GM18517 (cell line): Measurements from ENCODE around the gene EIF5B.
"Not testable (repeated sequence)": the region's sequence is repeated elsewhere in the genome, so short reads cannot be mapped to it uniquely, and the experiment has no call there.

Source experiments
- ATAC-seq: cut with Tn5 transposase; IDR thresholded peaks from one replicate; pipeline ENCODE4 v1.9.1; 2021; ENCODE audit warnings: mild to moderate bottlenecking, moderate library complexity; ENCODE audit not compliant: unreplicated experiment

The EIF5B gene, protein sequence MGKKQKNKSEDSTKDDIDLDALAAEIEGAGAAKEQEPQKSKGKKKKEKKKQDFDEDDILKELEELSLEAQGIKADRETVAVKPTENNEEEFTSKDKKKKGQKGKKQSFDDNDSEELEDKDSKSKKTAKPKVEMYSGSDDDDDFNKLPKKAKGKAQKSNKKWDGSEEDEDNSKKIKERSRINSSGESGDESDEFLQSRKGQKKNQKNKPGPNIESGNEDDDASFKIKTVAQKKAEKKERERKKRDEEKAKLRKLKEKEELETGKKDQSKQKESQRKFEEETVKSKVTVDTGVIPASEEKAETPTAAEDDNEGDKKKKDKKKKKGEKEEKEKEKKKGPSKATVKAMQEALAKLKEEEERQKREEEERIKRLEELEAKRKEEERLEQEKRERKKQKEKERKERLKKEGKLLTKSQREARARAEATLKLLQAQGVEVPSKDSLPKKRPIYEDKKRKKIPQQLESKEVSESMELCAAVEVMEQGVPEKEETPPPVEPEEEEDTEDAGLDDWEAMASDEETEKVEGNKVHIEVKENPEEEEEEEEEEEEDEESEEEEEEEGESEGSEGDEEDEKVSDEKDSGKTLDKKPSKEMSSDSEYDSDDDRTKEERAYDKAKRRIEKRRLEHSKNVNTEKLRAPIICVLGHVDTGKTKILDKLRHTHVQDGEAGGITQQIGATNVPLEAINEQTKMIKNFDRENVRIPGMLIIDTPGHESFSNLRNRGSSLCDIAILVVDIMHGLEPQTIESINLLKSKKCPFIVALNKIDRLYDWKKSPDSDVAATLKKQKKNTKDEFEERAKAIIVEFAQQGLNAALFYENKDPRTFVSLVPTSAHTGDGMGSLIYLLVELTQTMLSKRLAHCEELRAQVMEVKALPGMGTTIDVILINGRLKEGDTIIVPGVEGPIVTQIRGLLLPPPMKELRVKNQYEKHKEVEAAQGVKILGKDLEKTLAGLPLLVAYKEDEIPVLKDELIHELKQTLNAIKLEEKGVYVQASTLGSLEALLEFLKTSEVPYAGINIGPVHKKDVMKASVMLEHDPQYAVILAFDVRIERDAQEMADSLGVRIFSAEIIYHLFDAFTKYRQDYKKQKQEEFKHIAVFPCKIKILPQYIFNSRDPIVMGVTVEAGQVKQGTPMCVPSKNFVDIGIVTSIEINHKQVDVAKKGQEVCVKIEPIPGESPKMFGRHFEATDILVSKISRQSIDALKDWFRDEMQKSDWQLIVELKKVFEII

GRCh38 chr2:99337113-99338028 is at the start of gene EIF5B:
TSS of gene EIF5B (plus strand) at chr2:99337389. CDS start at chr2:99337555, 166 bp downstream.
- peak; percentile 50 for ATAC-seq

GRCh38 chr2:99297994-99298393 is 39.2 kb upstream of the EIF5B start:
- no peak for ATAC-seq

GRCh38 chr2:99299580-99299979 is 37.6 kb upstream of the EIF5B start:
- no peak for ATAC-seq

DNA sequence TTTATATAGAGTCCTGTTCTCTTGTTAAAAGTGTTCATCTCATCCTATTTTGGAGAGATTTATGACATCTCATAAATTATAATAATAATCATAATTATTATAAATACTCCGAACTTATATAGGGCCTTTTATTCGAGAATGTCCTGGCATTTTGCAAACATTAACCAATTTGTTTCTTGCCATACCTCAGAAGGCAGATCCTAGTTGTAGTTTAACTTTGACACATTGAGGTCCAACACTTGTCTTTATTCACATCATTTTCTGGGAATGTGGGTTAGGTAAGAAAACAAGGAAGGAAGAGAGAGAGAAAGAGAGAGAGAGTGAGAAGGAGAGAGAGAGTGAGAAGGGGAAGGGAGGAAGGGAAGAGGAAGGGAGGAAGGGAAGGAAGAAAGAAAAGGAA is 36.1 kb upstream of the EIF5B start, which contains the start of gene LYG1:
Gene LYG1, minus strand, starts transcription at position 101 of the 400 bp plus-strand sequence. CDS start 5,527 bp downstream, outside the sequence.
- ATAC-seq = not testable (repeated sequence)

DNA sequence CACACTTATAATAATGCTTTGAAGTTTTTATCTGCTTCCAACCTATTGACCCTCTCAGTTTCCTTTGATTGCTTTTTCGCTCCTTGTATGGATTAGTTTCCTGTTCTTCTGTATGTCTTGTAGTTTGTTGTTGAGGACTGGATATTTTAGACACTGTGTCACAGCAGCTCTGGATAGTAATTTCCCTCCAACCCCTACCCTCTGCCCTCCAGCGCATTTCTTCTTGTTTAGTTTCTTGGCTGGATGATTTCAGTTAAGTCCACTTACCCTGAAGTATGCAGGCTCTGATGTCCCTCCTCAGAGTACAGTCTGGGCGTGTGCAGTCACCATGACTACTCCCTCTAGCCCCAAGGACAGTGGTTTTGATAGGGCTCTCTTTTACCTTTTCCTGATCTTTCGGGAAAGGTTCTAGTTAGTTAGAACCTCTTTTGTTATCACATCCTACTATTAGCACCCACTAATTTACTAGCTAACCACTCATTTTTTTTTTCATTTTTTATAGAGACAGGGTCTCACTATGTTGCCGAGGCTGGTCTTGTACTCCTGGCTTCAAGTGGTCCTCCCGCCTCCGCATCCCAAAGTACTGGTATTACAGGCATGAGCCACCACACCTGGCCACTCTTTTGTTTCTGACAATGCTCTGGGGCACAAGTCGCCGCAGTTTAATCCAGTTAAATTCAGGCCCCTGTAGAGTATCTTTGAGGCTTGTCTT is 19.9 kb upstream of the EIF5B start:
- no peak for ATAC-seq

GRCh38 chr2:99317873-99318200 is 19.4 kb upstream of the EIF5B start:
- not testable (repeated sequence) for ATAC-seq

GRCh38 chr2:99325384-99325783 is 11.8 kb upstream of the EIF5B start:
- ATAC-seq = no peak

- peak; percentile 75 for ATAC-seq
Observed at GRCh38 chr2:99335911-99336803, 1.0 kb upstream of the EIF5B start, which contains the start of gene TXNDC9. TSS of gene TXNDC9 (minus strand) at chr2:99336333. CDS start at chr2:99333210, 3,123 bp downstream.

DNA sequence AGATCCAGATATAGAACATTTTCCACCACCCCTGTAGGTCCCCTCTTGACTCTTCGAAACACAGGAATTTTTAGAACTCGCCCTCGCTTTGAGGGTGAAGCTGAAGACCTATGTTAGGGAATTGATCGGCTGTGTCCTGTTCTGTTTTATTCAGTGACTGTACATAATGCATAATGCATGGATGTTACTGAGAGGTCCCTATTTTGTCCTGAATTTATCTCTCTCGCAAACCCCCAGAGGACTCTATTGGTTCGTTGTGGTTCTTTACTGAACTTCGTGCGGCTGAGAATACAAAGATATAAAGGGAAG is 431 bp upstream of the EIF5B start:
- peak; percentile 6 for ATAC-seq

- no peak for ATAC-seq
Observed at GRCh38 chr2:99338029-99338585, 918 bp downstream of the EIF5B start.

- ATAC-seq = no peak
Observed at GRCh38 chr2:99340669-99341236, 3.6 kb downstream of the EIF5B start.

DNA sequence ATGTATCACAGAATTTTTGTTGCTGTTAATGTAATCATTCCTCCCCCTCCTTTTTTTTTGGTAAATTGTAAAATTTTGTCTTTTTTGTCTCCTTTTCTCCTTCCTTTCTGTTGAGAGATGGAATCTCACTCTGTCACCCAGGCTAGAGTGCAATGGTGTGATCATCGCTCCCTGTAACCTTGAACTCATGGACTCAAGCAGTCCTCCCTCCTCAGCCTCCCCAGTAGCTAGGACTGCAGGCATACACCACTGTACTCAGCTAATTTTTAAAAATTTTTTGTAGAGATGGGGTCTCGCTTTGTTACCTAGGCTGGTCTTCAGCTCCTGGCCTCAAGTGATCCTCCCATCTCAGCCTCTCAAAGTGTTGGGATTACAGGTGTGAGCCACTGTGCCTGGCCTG is 5.3 kb downstream of the EIF5B start:
- ATAC-seq = no peak

DNA sequence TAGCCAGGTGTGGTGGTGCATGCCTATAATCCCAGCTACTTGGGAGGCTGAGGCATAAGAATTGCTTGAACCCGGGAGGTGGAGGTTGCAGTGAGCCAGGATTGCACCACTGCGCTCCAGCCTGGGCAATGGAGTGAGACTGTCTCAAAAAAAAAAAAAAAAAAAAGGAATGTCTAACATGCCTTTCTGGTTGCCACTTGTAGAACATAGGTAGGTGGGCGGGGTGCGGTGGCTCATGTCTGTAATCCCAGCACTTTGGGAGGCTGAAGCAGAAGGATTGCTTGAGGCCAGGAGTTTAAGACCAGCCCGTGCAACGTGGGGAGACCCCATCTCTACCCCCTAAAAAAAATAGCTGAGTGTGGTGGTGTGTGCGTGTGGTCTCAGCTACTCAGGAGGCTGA is 8.3 kb downstream of the EIF5B start:
- not testable (repeated sequence) for ATAC-seq

- ATAC-seq = no peak
Observed at GRCh38 chr2:99346218-99346617, 9.0 kb downstream of the EIF5B start.

DNA sequence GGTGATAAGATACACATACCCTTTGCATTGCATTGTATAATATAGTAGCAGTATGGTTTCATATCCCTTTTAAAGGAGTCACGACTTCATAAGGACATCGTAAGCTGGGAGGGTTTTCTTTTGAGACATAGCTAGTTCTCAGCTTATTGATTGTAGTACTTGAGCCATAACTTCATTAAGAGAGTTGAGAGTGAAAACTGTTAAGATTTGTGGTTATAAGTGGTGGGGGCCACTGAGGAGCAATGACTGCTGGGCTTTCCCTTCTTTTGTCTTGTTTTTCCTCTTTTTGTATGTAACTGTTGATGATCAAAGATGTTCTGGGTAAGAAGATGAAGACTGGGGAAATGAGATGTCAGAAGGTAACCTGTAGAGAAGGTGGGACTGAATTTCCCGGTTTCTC is 11.0 kb downstream of the EIF5B start:
- ATAC-seq = no peak

DNA sequence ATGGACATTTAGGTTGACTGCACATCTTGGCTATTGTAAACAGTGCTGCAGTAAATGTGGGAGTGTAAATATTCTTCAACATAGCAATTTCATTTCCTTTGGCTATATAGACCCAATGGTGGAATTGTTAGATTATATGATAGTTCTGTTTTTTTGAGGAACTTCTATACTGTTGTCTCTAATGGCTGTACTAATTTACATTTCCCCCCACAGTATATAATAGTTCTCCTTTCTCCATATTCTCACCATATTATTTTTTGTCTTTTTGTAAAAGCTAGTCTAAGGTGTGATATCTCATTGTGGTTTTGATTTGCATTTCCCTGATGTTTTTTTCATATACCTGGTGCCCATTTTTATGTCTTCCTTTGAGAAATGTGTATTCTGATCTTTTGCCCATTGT is 13.0 kb downstream of the EIF5B start:
- no peak for ATAC-seq

- ATAC-seq = no peak
Observed at GRCh38 chr2:99354070-99354469, 16.9 kb downstream of the EIF5B start.

DNA sequence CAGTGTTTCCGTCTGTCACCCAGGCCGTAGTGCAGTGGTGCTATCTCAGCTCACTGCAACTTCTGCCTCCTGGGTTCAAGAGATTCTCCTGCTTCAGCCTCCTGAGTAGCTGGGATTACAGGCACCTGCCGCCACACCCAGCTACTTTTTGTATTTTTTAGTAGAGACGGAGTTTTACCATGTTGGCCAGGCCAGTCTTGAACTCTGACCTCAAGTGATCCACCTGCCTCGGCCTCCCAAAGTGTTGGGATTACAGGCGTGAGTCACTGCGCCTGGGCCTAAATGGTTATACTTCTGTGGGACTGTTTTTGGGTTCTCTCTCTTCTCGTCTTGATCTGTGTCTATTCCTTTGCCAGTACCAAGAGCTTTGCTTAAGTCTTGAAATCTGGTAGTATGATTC is 17.6 kb downstream of the EIF5B start:
- not testable (repeated sequence) for ATAC-seq
